IPS-NIHi7 (cell line): Measurements from ENCODE around the gene NAXE.
"Not testable (repeated sequence)": the region's sequence is repeated elsewhere in the genome, so short reads cannot be mapped to it uniquely, and the experiment has no call there.

Source experiments
- DNase-seq: peaks from one replicate; pipeline ENCODE4 v3.0.0; 2012; ENCODE audit warnings: mixed read lengths; ENCODE audit errors: extremely low spot score

Gene NAXE

DNA sequence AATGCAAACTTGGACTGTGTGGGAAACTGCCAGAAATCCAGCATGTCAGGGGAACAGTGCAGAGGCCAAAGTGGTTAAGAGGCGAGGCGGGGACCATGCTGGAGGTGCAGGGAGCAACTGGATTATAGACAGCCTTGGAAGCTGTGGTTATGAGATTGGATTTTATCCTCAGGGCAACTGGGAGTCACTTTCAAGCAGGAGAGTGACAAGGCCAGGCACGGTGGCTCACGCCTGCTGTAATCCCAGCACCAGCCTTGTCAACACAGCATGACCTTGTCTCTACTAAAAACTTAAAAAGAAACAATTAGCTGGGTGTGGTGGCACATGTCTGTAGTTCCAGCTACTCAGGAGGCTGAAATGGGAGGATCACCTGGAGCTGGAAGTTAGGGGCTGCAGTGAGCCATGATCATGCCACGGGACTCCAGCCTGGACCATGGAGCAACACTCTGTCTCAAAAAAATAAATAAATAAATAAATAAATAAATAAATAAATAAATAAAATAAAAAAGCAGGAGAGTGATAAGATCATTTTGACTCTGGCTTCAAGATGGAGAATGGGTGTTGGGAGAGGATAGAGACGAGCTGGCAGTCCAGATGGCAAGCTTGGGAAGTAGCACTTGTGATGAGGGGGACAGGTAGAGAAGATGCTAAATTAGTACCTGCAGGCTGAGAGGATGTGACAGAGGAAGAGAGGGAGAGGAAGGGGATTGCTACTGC is 31.2 kb downstream of the NAXE start:
- DNase-seq: no peak

DNA sequence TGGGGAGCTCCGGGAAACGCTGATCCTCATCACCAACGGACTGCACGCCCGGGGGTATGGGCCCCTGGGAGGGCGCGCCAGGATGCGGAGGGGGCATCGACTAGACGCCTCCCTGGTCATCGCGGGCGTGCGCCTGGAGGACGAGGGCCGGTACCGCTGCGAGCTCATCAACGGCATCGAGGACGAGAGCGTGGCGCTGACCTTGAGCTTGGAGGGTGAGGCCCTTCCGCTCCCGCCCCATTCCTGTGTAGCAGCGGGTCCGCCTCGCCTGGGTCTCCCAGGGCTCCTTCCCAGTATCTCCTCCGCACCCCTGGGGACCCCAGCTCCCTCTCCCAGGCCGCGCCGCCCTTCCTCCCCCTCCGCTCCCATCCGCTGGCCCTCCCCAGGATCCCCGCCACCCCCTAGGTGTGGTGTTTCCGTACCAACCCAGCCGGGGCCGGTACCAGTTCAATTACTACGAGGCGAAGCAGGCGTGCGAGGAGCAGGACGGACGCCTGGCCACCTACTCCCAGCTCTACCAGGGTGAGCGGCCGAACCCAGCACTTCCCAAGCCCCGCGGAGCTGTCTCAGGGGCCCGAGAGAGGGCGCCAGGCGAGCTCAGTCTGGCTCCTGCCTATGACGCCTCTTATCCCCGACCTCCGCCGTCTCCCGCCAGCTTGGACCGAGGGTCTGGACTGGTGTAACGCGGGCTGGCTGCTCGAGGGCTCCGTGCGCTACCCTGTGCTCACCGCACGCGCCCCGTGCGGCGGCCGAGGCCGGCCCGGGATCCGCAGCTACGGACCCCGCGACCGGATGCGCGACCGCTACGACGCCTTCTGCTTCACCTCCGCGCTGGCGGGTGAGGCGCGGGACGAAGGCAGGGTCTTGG is 32.6 kb downstream of the NAXE start:
- peak; percentile 78 for DNase-seq

DNA sequence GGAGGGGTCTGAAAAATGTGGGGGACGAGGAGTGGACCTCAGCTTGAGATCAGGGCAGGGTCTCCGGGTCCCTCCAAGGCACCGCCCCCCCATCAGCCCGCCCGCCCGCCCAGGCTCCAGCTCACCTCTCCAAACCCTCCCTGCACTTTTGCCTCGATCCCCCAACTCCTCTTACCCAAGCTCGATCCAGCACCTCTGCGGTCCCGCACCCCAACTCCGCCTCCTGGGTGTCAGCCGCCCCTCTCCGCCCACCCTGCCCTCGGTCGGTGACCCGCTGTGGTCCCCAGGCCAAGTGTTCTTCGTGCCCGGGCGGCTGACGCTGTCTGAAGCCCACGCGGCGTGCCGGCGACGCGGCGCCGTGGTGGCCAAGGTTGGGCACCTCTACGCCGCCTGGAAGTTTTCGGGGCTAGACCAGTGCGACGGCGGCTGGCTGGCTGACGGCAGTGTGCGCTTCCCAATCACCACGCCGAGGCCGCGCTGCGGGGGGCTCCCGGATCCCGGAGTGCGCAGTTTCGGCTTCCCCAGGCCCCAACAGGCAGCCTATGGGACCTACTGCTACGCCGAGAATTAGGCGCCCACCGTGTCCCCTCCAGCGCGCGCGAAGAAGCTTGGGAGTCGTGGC is 33.3 kb downstream of the NAXE start:
- no peak for DNase-seq

DNA sequence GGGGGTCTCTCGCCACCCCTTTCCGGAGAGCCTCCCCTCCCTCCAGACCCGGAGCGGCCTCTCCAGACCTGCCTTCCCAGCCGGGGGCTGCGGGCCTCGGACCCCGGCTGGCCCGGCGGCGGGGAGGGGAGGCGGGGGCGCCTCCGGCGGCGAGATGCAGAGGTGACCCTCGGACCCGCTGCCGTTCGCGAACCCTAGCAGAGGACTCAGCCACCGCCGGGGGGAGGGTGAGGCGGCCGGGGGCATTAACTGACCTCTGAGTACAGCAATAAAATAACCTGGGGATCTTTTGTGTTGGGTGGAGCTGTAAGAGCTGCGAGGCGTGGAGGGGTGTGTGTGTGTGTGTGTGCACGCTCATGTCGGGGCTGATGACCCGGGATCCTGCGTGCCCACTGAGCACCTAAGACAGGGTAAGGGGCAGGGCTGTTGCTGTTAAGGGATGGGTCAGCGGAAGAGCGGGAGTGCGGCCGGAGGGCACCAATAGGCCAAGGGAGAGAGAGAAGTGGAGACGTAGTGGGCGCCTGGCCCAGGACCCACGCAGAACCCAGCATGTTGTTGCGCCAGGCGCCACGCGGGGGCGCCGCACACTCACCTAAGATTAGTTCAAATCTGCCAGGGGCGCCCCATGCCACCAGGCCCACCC is 34.0 kb downstream of the NAXE start:
- peak; percentile 60 for DNase-seq

DNA sequence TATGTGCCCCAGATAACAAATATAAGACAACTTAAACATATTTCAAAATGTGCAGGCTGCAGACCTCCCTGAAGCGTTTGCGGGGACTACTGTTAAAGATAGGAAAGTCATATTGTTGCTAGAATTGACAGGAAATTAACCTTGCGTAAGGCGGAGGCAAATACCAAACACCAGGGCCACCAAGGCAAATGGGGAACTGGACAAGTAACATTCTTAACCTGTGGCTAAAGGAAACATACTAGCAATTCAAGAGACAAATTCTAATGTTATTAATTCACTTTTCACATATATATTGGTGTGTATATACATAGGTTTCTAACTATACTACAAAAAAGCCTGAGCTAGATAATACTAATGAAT is 34.5 kb downstream of the NAXE start:
- no peak for DNase-seq

DNA sequence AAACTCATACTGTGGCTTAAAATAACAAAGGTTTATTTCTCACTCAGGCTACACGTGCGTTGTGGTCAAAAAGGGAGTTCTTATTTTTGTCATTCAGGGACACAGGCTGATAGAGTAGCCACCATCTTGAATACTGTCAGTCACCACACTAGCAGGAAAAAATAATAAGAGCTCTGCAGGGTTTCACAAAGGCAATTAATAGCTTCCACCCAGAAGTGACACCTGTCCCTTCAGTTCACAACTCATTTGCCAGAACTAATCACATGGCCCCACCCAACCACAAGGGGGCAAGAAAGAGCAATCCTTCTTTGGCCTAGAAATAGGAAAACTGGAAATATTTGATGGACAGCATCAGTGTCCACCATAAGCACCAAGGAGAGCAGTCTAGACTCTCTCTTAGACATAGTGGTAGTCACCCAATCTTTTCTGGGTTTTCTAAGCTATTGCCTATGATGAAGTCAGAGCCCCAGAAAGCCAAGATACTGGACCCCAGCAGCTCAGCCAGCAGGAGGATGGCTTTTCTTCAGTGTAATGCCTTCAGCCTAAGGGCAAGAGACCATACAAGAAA is 35.8 kb downstream of the NAXE start:
- DNase-seq: no peak

DNA sequence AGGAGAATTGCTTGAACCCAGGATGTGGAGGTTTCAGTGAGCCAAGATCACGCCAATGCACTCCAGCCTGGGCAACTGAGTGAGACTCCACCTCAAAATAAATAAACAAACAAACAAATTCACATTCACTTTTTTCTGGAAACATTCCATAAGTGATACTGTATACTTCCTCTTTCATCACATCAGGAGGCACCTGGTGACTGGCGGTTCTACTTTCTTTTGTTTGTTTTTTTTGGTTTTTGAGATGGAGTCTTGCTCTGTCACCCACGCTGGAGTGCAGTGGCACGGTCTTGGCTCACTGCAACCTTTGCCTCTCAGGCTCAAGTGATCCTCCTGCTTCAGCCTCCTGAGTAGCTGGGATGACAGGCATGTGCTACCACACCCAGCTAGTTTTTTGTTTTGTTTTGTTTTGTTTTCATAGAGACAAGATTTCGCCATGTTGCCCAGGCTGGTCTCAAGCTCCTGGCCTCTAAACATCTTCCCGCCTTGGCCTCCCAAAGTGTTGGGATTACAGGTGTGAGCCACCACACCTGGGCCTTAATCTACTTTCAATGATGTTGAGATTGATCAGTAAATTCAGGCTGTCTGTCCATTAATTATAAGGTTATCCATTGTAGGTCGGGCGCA is 38.4 kb downstream of the NAXE start:
- no peak for DNase-seq

DNA sequence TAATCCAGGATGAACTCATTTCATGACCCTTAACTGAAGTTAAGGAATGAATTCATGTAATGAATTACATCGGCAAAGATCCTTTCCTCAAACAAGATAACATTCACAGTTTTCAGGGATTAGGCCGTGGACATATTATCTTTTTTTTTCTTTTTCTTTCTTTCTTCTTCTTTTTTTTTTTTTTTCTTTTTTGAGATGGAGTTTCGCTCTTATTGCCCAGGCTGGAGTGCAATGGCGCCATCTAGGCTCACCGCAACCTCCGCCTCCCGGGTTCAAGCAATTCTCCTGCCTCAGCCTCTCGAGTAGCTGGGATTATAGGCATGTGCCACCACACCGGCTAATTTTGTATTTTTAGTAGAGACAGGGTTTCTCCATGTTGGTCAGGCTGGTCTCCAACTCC is 39.6 kb downstream of the NAXE start:
- not testable (repeated sequence) for DNase-seq

DNA sequence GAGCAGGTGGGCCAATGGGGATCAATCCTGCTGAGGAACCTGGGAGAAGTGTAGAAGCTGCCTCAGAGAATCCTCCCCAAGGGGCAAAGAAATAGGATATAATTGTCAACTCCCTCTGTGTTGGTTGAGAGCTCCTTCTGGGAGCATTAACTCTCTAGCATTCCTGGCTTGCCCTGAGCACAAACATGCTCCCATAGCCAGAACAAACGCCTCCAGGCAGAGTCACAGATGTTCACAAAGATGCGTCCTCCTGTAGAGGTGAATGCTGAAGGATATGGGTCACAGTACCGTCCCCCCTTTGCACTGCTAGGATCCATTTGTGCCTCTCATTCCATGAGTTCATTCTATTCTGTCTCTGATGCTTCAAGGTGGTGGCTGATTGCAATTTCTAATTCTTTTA is 40.8 kb downstream of the NAXE start:
- no peak for DNase-seq

DNA sequence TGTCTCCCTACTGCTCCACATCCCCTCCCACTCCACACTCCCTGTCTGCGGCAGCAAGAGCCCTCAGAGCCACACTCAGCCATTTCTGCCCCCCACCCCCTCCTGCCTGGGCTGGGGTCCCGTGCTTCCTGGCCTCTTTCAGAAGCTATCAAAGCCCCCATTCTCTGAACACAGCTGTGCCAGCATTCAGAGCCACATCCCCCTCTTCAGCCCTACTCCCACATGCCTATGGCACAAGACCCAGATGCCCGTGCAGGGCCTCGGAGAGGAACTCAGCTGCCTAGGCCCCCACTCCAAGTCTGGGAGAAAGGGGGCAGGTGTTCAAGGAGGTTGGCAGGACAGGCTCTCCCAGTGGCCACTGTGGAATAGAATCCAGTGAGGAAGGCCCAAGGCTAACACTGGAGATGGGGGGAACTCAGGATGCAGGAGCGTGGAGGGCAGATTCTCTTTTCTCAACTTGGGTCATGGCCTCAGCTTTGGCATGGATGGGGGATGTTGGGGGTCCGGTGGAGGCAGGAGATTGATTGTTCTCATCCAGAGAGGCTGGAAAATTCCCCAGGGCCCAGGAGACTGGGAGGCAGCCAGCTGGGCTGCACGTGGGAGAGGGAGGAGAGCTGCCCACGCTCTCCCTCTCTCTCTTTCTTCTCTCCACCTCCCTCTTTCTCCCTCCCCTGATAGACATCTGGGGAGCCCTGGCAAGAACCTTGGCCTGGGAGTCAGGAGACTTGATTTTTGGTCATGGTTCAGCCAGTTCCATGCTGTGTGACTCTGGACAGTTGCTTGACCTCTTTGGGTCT is 46.8 kb downstream of the NAXE start:
- DNase-seq: peak; percentile 6

DNA sequence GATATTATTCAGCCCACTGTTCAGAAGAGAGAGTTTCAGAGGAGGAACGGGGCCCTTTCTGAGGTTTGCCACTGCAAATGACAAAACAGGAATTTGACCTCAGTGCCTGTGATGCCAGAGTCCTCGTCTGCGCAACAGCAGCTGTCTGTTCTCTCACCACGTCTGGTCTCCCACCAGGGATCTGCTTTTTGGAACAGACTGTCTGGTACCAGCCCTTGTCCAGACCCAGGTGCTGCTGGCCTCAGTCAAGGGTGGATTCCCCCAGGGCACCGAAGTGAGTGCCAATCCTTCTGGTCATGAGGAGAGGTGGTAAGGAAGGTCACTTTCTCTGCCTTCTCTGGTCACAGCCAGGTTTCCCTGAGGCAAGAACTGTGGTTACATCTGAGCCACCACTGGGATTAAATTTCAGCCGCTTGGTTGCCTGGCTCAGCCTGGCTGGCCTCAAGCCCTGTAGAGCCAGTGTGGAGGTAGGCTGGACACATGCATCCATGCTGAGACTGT is 48.1 kb downstream of the NAXE start:
- DNase-seq: peak; percentile 12

DNA sequence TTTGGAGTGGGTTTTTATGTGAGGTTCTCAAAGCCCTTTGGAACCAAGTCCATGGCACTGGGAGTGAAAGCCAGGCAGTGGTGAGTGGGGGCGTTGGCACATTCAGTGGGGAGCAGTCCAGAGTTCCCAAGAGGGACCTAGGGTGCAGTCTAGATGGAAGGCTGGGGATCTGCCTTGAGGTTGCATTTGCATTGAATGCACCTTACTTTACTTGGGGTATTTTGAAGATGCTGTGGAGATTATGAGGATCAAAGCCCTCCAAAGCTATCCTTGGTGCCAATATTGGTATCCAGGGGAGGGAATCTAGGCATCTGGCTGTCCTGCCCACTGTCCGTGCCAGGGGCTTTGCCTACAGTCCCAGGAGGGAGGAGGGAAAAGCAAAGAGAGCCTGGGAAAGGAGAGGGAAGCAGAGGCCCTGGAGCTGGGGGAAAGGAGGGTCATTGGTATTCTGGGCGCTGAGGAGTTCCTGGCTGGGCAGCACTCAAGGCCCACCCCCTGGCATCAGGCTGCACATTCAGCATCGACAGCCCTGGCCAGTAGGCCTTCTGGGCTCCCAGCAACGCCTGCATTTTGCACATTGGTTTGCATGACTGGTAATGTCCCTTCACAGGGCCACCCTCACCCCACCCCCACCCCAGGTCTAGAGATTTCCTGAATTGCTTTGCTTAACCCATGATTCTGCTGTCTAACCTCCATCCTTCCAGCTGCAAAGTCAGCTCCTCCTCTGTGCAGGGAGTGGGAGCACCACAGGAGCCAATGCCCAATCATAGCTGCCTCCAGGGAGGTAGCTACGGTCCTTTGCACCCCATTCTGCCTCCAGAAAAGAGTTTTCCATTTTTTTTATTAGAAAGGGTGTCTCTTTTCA is 49.5 kb downstream of the NAXE start:
- no peak for DNase-seq

DNA sequence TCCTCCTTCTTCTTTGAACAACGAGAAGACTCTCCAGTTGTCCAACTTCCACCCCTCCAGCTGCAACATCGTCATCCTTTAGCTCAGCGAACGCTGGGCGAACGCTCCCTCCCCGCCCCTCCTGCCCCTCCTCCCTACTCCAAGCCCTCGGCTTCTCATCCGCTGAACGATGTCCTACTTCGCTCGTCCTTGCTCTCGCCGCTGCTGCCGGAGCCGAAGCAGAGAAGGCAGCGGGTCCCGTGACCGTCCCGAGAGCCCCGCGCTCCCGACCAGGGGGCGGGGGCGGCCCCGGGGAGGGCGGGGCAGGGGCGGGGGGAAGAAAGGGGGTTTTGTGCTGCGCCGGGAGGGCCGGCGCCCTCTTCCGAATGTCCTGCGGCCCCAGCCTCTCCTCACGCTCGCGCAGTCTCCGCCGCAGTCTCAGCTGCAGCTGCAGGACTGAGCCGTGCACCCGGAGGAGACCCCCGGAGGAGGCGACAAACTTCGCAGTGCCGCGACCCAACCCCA is 50.2 kb downstream of the NAXE start, which contains the start of gene BCAN:
Gene BCAN, plus strand, starts transcription at position 357 of the 504 bp plus-strand sequence. CDS start 3,938 bp downstream, outside the sequence.
- peak; percentile 84 for DNase-seq

DNA sequence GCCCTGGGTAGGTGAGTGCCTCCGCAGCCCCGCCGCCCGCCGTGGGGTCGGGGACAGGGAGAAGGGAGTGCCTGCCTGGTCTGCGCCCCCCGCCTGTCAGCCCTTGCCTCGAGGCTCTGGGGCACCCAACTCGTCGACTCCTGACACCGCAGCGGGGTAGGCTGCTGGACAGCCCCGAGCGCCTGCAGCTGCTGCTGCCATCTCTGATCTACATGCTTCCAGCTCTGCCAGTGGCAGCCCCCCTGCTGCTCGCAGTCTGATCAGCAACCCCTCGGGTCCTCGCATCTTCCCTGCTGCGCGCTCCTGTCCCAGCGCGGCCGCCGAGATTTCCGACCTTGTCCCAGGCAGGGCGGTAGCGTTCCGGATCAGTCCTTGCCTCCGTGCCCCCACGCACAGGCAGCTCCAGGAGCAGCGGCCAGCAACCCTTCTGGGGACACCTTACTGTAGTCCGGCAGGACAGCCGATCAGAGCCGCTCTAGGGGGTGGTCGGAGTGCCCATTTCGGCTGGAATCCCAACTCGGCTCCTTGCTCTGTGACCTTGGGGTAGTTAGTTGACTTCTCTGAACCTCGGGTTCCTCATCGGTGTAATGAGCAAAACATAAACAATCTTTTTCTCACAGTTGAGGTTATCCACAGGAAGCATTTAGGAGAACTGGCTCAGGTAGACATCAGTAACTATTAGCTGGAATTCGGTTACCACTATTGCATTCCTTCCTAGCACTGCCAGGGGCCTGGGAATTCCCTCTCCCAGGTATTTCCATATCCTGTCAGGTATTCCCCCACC is 50.9 kb downstream of the NAXE start:
- DNase-seq: no peak

DNA sequence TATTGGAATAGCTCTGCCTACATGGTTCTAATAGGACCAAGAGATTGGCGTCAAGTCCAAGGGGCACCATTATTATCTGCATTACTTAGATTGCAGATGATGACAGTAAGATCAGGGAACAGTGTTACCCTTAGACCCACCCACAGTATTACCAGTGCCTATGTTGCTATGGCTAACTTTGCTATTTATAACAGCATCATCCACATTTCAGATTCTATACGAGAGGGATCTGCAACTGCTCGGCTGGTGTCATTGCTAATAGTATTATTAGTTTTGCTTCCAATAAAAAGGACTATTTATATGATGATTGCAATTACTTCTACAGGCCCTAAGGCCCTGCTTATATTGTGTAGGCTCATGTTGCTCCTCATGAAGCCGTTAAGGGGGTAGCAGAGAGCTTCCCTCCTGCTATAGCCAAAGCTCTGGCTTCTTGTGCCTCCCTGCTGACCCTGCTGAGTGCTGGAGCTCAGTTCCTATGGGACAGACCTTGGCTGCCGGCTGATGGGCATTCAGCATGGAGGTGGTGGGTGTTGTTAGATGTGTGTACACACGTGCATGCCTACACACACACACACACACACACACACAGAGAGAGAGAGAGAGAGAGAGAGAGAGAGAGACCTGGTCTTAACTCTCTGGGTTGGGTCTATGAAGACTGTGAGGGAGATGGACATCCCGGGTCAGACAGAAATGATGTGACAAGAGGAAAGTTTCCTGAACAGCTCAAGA is 51.6 kb downstream of the NAXE start:
- no peak for DNase-seq

DNA sequence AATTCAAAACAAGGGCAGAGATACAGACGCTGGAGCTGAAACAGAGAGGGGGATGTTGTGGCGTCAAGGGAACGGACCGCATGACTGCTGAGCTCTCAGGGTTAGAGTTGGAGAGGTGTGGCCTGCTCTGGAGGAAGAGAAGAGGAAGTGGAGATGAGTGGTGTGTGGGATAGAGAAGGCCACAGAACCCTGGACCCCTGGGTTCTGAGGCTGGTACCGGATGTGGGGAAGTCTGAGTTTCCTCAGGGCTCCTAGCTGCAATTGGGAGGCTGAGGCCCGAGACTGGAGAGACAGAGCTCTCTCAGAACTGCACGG is 52.2 kb downstream of the NAXE start:
- DNase-seq: no peak
